GM12874 (cell line): ENCODE results near the gene TRMT2A.

ENCODE experiments used
- CTCF ChIP-seq: IDR thresholded peaks from 2 replicates; pipeline ENCODE4 v1.5.1; 2011; ENCODE audit warnings: low read depth, mild to moderate bottlenecking, control low read depth, low read length, moderate library complexity; ENCODE audit not compliant: insufficient read depth

The TRMT2A gene

GRCh38 chr22:20066617-20067383 lies 50.2 kb downstream of the TRMT2A start:
- TF ChIP-seq CTCF: no peak

- TF ChIP-seq CTCF: no peak
Observed at GRCh38 chr22:20065896-20066616, 51.0 kb downstream of the TRMT2A start.

GRCh38 chr22:20064545-20065262 lies 52.3 kb downstream of the TRMT2A start:
- no peak for TF ChIP-seq CTCF

GRCh38 chr22:20064140-20064480 lies 52.9 kb downstream of the TRMT2A start:
- TF ChIP-seq CTCF: no peak

GRCh38 chr22:20063271-20064139 lies 53.5 kb downstream of the TRMT2A start:
- no peak for TF ChIP-seq CTCF

- TF ChIP-seq CTCF: no peak
Observed at GRCh38 chr22:20062766-20063083, 54.3 kb downstream of the TRMT2A start.
